MM.1S (cell line): Measurements from ENCODE around the gene AGAP1.

Experiments
- DNase-seq: peaks from one replicate; pipeline ENCODE4 v3.0.0-alpha.2; 2015
- H2AFZ ChIP-seq: fragments of 300-600 bp; sonication (generic); 2 replicates; pipeline ENCODE4 v1.6.0; 2016; ENCODE audit warnings: antibody characterized with exemption, low read length
- H3F3A ChIP-seq: fragments of 300-600 bp; sonication (generic); 2 replicates; pipeline ENCODE4 v1.6.1; 2016; ENCODE audit warnings: mild to moderate bottlenecking, antibody characterized with exemption, low read length, moderate library complexity, mixed read lengths; ENCODE audit not compliant: insufficient read depth
- H3K27ac ChIP-seq: fragments of 300-600 bp; sonication (generic); 2 replicates; pipeline ENCODE4 v1.5.1; 2016; ENCODE audit warnings: mild to moderate bottlenecking, low read length
- H3K27me3 ChIP-seq: fragments of 300-600 bp; sonication (generic); replicated peaks from 2 replicates; pipeline ENCODE4 v1.6.0; 2016; ENCODE audit warnings: low read length; ENCODE audit not compliant: insufficient read depth
- H3K36me3 ChIP-seq: fragments of 300-600 bp; sonication (generic); replicated peaks from 2 replicates; pipeline ENCODE4 v1.6.1; 2016; ENCODE audit warnings: mild to moderate bottlenecking, low read length, mixed read lengths; ENCODE audit not compliant: insufficient read depth
- H3K4me1 ChIP-seq: fragments of 300-600 bp; sonication (generic); 2 replicates; pipeline ENCODE4 v1.6.1; 2016; ENCODE audit warnings: low read length, mixed read lengths
- H3K4me2 ChIP-seq: fragments of 300-600 bp; sonication (generic); 2 replicates; pipeline ENCODE4 v1.6.0; 2016; ENCODE audit warnings: low read depth, low read length
- H3K4me3 ChIP-seq: fragments of 300-600 bp; sonication (generic); 2 replicates; pipeline ENCODE4 v1.5.1; 2016; ENCODE audit warnings: low read length, mixed read lengths
- H3K79me2 ChIP-seq: fragments of 300-600 bp; sonication (generic); 2 replicates; pipeline ENCODE4 v1.6.1; 2016; ENCODE audit warnings: mixed run types, low read length, mixed read lengths
- H3K9ac ChIP-seq: fragments of 300-600 bp; sonication (generic); 2 replicates; pipeline ENCODE4 v1.6.1; 2016; ENCODE audit warnings: low read length, mixed read lengths
- H3K9me2 ChIP-seq: fragments of 300-600 bp; sonication (generic); replicated peaks from 2 replicates; pipeline ENCODE4 v1.6.1; 2016; ENCODE audit warnings: mild to moderate bottlenecking, low read length, mixed read lengths; ENCODE audit not compliant: insufficient read depth
- H3K9me3 ChIP-seq: fragments of 300-600 bp; sonication (generic); replicated peaks from 2 replicates; pipeline ENCODE4 v1.6.1; 2016; ENCODE audit warnings: mild to moderate bottlenecking, low read length, mixed read lengths; ENCODE audit not compliant: insufficient read depth
- H4K20me1 ChIP-seq: fragments of 300-600 bp; sonication (generic); 2 replicates; pipeline ENCODE4 v1.6.1; 2016; ENCODE audit warnings: mild to moderate bottlenecking, low read length, moderate library complexity, mixed read lengths; ENCODE audit not compliant: insufficient read depth
- EZH2 ChIP-seq: fragments of 300-600 bp; sonication (generic); optimal IDR thresholded peaks from 2 replicates; pipeline ENCODE3; 2017; ENCODE audit warnings: low read depth, mild to moderate bottlenecking, antibody characterized with exemption, low read length, mixed read lengths
- EZH2phosphoT487 ChIP-seq: fragments of 300-600 bp; sonication (generic); IDR thresholded peaks from 2 replicates; pipeline ENCODE4 v1.6.1; 2018; ENCODE audit warnings: antibody characterized with exemption, low read length
- TF ChIP-seq, protein P1 (sequence below): fragments of 300-600 bp; sonication (generic); IDR thresholded peaks from 2 replicates; pipeline ENCODE4 v1.5.1; 2016; ENCODE audit warnings: antibody characterized with exemption, low read length, mixed read lengths

The AGAP1 gene

DNA sequence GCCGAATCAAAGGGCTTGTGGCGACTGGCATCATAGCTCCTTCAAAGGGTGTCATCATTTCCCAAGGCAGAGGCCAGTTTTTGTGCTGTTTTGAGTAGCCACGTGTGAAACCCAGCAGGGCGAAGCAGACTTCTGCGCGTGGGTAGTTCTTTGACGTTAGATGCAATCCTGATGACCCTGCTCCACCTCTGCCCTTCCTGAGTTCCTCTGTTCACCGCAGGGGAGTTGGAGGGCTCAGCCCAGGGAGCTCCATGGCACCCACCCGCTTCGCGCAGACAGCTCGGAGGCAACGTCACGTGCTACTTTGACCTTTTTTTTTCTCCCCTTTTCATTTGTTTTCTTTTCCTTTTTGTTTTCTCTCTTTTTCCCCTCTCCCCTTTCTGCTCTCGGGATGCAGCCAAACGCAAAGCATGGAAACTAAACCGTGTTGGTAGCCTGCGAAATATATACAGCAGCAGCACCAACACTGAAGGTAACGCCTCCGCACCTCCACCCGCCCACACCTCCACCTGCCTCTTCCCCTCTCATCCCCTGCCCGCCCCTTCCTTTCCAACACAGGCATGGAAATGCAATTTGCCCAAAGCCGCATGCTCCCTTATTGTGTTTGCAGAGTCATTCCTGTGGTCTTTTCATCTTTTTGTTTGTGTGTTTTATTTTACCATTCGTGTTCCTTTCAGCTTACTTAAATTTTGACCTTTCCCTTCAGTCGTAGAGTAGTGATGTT lies 520.7 kb downstream of the AGAP1 start:
- no peak overlapping the region for H3K4me2 ChIP-seq
- no peaks in the 10 kb centered on the region for H3K4me1 ChIP-seq
- H3K9me3 ChIP-seq: no peaks in the 10 kb centered on the region
- H3K36me3 ChIP-seq: no peaks in the 10 kb centered on the region
- DNase-seq: no peak
- H3K4me3 ChIP-seq: no peak overlapping the region
- H3K27ac ChIP-seq: no peak overlapping the region
- H3F3A ChIP-seq: no peaks in the 10 kb centered on the region
- TF ChIP-seq, protein P1, sequence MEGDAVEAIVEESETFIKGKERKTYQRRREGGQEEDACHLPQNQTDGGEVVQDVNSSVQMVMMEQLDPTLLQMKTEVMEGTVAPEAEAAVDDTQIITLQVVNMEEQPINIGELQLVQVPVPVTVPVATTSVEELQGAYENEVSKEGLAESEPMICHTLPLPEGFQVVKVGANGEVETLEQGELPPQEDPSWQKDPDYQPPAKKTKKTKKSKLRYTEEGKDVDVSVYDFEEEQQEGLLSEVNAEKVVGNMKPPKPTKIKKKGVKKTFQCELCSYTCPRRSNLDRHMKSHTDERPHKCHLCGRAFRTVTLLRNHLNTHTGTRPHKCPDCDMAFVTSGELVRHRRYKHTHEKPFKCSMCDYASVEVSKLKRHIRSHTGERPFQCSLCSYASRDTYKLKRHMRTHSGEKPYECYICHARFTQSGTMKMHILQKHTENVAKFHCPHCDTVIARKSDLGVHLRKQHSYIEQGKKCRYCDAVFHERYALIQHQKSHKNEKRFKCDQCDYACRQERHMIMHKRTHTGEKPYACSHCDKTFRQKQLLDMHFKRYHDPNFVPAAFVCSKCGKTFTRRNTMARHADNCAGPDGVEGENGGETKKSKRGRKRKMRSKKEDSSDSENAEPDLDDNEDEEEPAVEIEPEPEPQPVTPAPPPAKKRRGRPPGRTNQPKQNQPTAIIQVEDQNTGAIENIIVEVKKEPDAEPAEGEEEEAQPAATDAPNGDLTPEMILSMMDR: no peak
- TF ChIP-seq EZH2phosphoT487: no peak
- no peak for TF ChIP-seq EZH2
- H4K20me1 ChIP-seq: no peaks in the 10 kb centered on the region
- no peak overlapping the region for H3K9ac ChIP-seq
- H3K27me3 ChIP-seq: no peaks in the 10 kb centered on the region
- H3K9me2 ChIP-seq: no peaks in the 10 kb centered on the region
- H2AFZ ChIP-seq: no peak overlapping the region
- no peaks in the 10 kb centered on the region for H3K79me2 ChIP-seq

DNA sequence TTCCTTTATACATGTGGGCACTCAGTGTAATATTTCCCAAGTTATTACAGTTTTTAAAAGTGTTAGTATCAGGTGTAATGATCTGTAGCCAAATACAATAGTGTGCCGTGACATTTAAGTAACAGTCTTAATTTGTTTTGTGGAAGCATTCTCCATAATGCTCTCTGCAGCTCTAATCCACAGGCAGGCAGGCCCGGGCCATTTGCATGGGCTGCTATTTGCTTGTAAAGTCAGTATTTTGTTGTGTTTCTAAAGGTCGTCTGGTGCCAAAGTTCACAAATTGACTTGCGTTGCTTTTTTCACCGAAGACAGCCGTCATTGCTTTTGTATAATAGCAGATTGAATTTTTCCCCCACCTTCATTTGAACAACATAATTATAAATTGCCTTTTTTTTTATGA lies 521.3 kb downstream of the AGAP1 start:
- H3K4me1 ChIP-seq: no peaks in the 10 kb centered on the region
- H3K27me3 ChIP-seq: no peaks in the 10 kb centered on the region

DNA sequence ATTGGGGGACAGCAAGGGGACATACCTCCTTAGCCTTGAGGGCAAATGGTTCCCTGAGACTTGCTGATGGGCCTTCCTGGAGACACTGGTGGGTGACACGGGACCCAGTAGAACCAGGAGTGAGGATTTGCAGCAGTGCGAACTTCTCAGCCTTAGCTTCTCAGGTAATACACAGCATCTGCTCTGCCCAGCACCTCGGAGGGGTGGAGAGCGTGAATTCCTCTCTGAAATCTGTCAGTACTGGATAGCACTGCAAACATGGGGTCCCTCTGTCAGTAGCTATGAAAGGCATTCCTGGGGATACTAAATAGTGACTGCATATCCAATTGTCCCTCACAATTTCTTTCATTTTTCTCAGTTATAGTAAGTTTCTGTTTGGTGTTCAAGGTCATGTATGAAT lies 522.7 kb downstream of the AGAP1 start:
- no peaks in the 10 kb centered on the region for H3K79me2 ChIP-seq
- H2AFZ ChIP-seq: no peak overlapping the region
- TF ChIP-seq, protein P1: no peak
- no peak for TF ChIP-seq EZH2phosphoT487
- no peak for TF ChIP-seq EZH2

More for the DNA sequence above, 521.3 kb downstream of the AGAP1 start:
- Histone ChIP-seq H3K36me3 (no peaks in the 10 kb centered on the region), H4K20me1 (no peaks in the 10 kb centered on the region), H3K27ac (no peak overlapping the region), H3F3A (no peaks in the 10 kb centered on the region), H3K9ac (no peak overlapping the region), H3K4me2 (no peak overlapping the region), H2AFZ (no peak overlapping the region), H3K9me3 (no peaks in the 10 kb centered on the region), H3K9me2 (no peaks in the 10 kb centered on the region), H3K79me2 (no peaks in the 10 kb centered on the region), H3K4me3 (no peak overlapping the region)
- TF ChIP-seq EZH2phosphoT487: no peak
- TF ChIP-seq, protein P1: no peak
- no peak for TF ChIP-seq EZH2
- no peak for DNase-seq

More for the DNA sequence above, 522.7 kb downstream of the AGAP1 start:
- no peak overlapping the region for H3K4me2 ChIP-seq
- H3K9me2 ChIP-seq: no peaks in the 10 kb centered on the region
- no peaks in the 10 kb centered on the region for H3K36me3 ChIP-seq
- no peak overlapping the region for H3K9ac ChIP-seq
- H3K27me3 ChIP-seq: no peaks in the 10 kb centered on the region
- DNase-seq: no peak
- H4K20me1 ChIP-seq: no peaks in the 10 kb centered on the region
- no peak overlapping the region for H3K27ac ChIP-seq
- no peaks in the 10 kb centered on the region for H3K9me3 ChIP-seq
- H3K4me1 ChIP-seq: no peaks in the 10 kb centered on the region
- H3F3A ChIP-seq: no peaks in the 10 kb centered on the region
- H3K4me3 ChIP-seq: no peak overlapping the region
